Measurements from ENCODE around the gene PEX14.

GRCh38 chr1:10438677-10439163 lies 36.0 kb upstream of the PEX14 start:
- TF ChIP-seq ZNF274 (IDR thresholded peaks at IDR 0.05; ENCODE audit: low read depth, low read length) (no peak), YY1 (IDR thresholded peaks at IDR 0.05; ENCODE audit: insufficient read depth, insufficient read length) (no peak), SUZ12 (IDR thresholded peaks at IDR 0.05; ENCODE audit: extremely low read depth, insufficient read depth, insufficient read length) (no peak)

All from NT2/D1 (cell line).